ENCODE data around the gene CES4A. TPM values are rescaled to one million over a fixed set of nuclear protein-coding genes. Genes with fewer than 3 reads are reported as not detected.

CES4A gene
- total RNA-seq, 1 experiment from 2014 or later = 0.61 TPM

DNA sequence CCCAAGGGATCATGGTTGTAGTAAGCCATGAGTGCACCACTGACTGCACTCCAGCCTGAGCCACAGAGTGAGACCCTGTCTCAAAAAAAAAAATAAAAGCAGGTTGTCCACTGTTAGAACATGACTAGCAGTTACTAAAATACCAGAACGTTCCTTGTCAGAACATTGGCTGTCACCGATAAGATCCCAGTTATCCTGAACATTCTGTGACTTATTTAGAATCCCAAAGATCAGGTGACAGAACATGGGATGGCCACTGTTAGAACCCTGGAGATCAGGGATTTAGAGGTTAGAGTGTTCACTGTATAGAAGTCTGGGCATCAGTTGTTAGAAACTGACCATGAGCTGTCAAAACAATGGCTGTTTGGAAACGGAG, 8.6 kb downstream of the CES4A start:
- H3K36me3 Mint-ChIP-seq = no peaks in the 10 kb centered on the region
- H3K4me1 Mint-ChIP-seq = peaks cover 4% of the 10 kb centered on the region
- H3K27me3 Mint-ChIP-seq (ENCODE audit: low read depth) = peaks cover 52% of the 10 kb centered on the region

DNA sequence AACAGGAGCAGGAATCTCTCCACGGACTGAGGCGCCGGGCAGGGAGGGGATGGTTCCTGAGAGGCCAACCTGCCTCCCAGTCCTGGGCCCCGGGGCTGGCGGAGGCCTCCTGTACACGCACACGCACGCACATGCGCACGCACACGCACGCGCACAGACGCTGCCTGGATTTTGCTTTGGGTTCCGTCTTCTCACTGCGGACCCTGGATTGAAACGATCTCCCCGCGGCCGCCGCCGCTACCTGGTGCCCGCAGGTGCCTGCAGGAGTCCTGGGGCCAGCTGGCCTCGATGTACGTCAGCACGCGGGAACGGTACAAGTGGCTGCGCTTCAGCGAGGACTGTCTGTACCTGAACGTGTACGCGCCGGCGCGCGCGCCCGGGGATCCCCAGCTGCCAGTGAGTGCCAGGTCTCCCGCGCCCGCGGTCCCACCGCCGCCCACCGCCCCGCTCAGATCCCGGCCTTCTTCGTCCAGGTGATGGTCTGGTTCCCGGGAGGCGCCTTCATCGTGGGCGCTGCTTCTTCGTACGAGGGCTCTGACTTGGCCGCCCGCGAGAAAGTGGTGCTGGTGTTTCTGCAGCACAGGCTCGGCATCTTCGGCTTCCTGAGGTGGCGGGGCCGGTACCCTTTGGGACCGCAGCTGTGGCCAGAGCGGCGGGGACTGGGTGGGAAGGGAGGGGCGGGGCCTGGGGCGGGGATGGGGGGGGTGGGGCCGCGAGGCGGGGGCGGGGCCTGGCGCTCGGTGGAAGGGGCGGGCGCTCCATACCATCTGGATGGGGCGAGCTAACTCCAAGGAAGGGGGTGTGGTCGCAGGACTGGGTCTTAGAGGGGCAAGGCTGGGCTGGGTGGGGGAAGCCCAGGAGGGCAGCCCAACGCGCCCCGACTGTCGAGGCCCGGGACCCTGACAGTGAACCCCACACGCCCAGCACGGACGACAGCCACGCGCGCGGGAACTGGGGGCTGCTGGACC, 12.3 kb downstream of the CES4A start:
- no peaks in the 10 kb centered on the region for H3K36me3 Mint-ChIP-seq
- peaks cover 80% of the 10 kb centered on the region for H3K27me3 Mint-ChIP-seq (ENCODE audit: low read depth)
- H3K4me3 Mint-ChIP-seq = peak overlapping the region; percentile 66
- H3K4me1 Mint-ChIP-seq = peaks cover 4% of the 10 kb centered on the region
- POLR2A ChIA-PET = no interaction called here
- peak; percentile 90 for ATAC-seq
- H3K9me3 Mint-ChIP-seq = no peaks in the 10 kb centered on the region
- no peak overlapping the region for H3K27ac Mint-ChIP-seq
- peak; percentile 73 for DNase-seq (ENCODE audit: low spot score)
- CTCF ChIA-PET = interaction anchor here (0.6 to 1.9 kb wide), 18 partner anchors 9 to 399 kb away, joined by 3 to 25 read pairs (median 6); partner anchors contain the start of genes CES3 and NOL3
- no peak for TF ChIP-seq OVOL2 (CRISPR knock-in tag; IDR thresholded peaks at IDR 0.05; ENCODE audit: borderline replicate concordance)
- TF ChIP-seq ARID4B (CRISPR knock-in tag; IDR thresholded peaks at IDR 0.05; ENCODE audit: borderline replicate concordance) = 0 out of 2 replicates have a peak, but pooled peaks have one; percentile 60
- TF ChIP-seq NR3C1 (CRISPR knock-in tag; conservative IDR thresholded peaks at IDR 0.05; ENCODE audit: low read depth) = no peak
- TF ChIP-seq GRHL2 (CRISPR knock-in tag; IDR thresholded peaks at IDR 0.05; ENCODE audit: insufficient replicate concordance, severe bottlenecking) = no peak
- 0 out of 2 replicates have a peak, but pooled peaks have one; percentile 42 for TF ChIP-seq KAT7 (CRISPR knock-in tag; IDR thresholded peaks at IDR 0.05; ENCODE audit: borderline replicate concordance)
- TF ChIP-seq ZNF317 (CRISPR knock-in tag; IDR thresholded peaks at IDR 0.05; ENCODE audit: borderline replicate concordance, low read depth) = 0 out of 2 replicates have a peak, but pooled peaks have one; percentile 17
- TF ChIP-seq ETV6 (CRISPR knock-in tag; IDR thresholded peaks at IDR 0.05) = peak; percentile 53; the same call in 1 of the 2 replicates
- no peak for TF ChIP-seq RORB (CRISPR knock-in tag; IDR thresholded peaks at IDR 0.05)
- TF ChIP-seq, protein P1, sequence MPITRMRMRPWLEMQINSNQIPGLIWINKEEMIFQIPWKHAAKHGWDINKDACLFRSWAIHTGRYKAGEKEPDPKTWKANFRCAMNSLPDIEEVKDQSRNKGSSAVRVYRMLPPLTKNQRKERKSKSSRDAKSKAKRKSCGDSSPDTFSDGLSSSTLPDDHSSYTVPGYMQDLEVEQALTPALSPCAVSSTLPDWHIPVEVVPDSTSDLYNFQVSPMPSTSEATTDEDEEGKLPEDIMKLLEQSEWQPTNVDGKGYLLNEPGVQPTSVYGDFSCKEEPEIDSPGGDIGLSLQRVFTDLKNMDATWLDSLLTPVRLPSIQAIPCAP (CRISPR knock-in tag; IDR thresholded peaks at IDR 0.05) = peak; percentile 68; the same call in 1 of the 2 replicates
- no peak for TF ChIP-seq NFE2L1 (CRISPR knock-in tag; IDR thresholded peaks at IDR 0.05)
- 0 out of 2 replicates have a peak, but pooled peaks have one; percentile 27 for TF ChIP-seq TEAD4 (CRISPR knock-in tag; IDR thresholded peaks at IDR 0.05)
- 0 out of 2 replicates have a peak, but pooled peaks have one; percentile 24 for TF ChIP-seq MYBL2 (CRISPR knock-in tag; IDR thresholded peaks at IDR 0.05)

More for the DNA sequence above, 8.6 kb downstream of the CES4A start:
- DNase-seq (ENCODE audit: low spot score) (no peak), ATAC-seq (no peak)
- H3K4me3 Mint-ChIP-seq = no peak overlapping the region
- TF ChIP-seq, protein P2, sequence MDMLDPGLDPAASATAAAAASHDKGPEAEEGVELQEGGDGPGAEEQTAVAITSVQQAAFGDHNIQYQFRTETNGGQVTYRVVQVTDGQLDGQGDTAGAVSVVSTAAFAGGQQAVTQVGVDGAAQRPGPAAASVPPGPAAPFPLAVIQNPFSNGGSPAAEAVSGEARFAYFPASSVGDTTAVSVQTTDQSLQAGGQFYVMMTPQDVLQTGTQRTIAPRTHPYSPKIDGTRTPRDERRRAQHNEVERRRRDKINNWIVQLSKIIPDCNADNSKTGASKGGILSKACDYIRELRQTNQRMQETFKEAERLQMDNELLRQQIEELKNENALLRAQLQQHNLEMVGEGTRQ (CRISPR knock-in tag; IDR thresholded peaks at IDR 0.05) = no peak
- TF ChIP-seq SMAD4 (CRISPR knock-in tag; IDR thresholded peaks at IDR 0.05) (no peak), ZNF138 (CRISPR knock-in tag; conservative IDR thresholded peaks at IDR 0.05) (no peak), PRDM15 (CRISPR knock-in tag; IDR thresholded peaks at IDR 0.05) (no peak), ZNF121 (CRISPR knock-in tag; IDR thresholded peaks at IDR 0.05) (no peak), ZNF232 (CRISPR knock-in tag; IDR thresholded peaks at IDR 0.05) (no peak)
- TF ChIP-seq, protein P3, sequence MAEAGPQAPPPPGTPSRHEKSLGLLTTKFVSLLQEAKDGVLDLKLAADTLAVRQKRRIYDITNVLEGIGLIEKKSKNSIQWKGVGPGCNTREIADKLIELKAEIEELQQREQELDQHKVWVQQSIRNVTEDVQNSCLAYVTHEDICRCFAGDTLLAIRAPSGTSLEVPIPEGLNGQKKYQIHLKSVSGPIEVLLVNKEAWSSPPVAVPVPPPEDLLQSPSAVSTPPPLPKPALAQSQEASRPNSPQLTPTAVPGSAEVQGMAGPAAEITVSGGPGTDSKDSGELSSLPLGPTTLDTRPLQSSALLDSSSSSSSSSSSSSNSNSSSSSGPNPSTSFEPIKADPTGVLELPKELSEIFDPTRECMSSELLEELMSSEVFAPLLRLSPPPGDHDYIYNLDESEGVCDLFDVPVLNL (CRISPR knock-in tag; IDR thresholded peaks at IDR 0.05; ENCODE audit: borderline replicate concordance, low read depth) = no peak
- CTCF ChIA-PET = interaction anchor here (0.5 to 2.5 kb wide), 4 partner anchors 21 to 565 kb away, joined by 3 to 7 read pairs (median 4); partner anchors contain the start of genes CES3 and CTCF
- no peak overlapping the region for H3K27ac Mint-ChIP-seq
- no peaks in the 10 kb centered on the region for H3K9me3 Mint-ChIP-seq
- POLR2A ChIA-PET = no interaction called here

Data from WTC11 (cell line).